ENCODE results near the gene MMEL1.

Gene MMEL1

GRCh38 chr1:2605509-2606395 is 27.1 kb downstream of the MMEL1 start:
- TF ChIP-seq ZFX (IDR thresholded peaks at IDR 0.05; ENCODE audit: borderline replicate concordance) = no peak
- TF ChIP-seq CTCF (IDR thresholded peaks at IDR 0.05) = no peak
- no peak overlapping the region for H3K27ac ChIP-seq

- TF ChIP-seq CTCF (IDR thresholded peaks at IDR 0.05) = no peak
- no peak for TF ChIP-seq ZFX (IDR thresholded peaks at IDR 0.05; ENCODE audit: borderline replicate concordance)
- no peak overlapping the region for H3K27ac ChIP-seq
These were observed 27.8 kb downstream of the MMEL1 start for GRCh38 chr1:2604844-2605508.

- TF ChIP-seq ZFX (IDR thresholded peaks at IDR 0.05; ENCODE audit: borderline replicate concordance) (no peak), CTCF (IDR thresholded peaks at IDR 0.05) (no peak)
- no peak overlapping the region for H3K27ac ChIP-seq
These were observed 28.5 kb downstream of the MMEL1 start for GRCh38 chr1:2604156-2604843.

GRCh38 chr1:2603521-2604155 is 29.2 kb downstream of the MMEL1 start:
- TF ChIP-seq ZFX (IDR thresholded peaks at IDR 0.05; ENCODE audit: borderline replicate concordance) = no peak
- no peak for TF ChIP-seq CTCF (IDR thresholded peaks at IDR 0.05)
- H3K27ac ChIP-seq = no peak overlapping the region

- no peak overlapping the region for H3K27ac ChIP-seq
- TF ChIP-seq ZFX (IDR thresholded peaks at IDR 0.05; ENCODE audit: borderline replicate concordance) = no peak
- no peak for TF ChIP-seq CTCF (IDR thresholded peaks at IDR 0.05)
These were observed 29.8 kb downstream of the MMEL1 start for GRCh38 chr1:2602866-2603520.

- TF ChIP-seq CTCF (IDR thresholded peaks at IDR 0.05) (no peak), ZFX (IDR thresholded peaks at IDR 0.05; ENCODE audit: borderline replicate concordance) (no peak)
- H3K27ac ChIP-seq = no peak overlapping the region
These were observed 30.4 kb downstream of the MMEL1 start for GRCh38 chr1:2602311-2602835.
